ENCODE measurements around the gene EFCC1.

Gene EFCC1

GRCh38 chr3:129034642-129035041 is 33.5 kb downstream of the EFCC1 start:
- no peak for FAIRE-seq

DNA sequence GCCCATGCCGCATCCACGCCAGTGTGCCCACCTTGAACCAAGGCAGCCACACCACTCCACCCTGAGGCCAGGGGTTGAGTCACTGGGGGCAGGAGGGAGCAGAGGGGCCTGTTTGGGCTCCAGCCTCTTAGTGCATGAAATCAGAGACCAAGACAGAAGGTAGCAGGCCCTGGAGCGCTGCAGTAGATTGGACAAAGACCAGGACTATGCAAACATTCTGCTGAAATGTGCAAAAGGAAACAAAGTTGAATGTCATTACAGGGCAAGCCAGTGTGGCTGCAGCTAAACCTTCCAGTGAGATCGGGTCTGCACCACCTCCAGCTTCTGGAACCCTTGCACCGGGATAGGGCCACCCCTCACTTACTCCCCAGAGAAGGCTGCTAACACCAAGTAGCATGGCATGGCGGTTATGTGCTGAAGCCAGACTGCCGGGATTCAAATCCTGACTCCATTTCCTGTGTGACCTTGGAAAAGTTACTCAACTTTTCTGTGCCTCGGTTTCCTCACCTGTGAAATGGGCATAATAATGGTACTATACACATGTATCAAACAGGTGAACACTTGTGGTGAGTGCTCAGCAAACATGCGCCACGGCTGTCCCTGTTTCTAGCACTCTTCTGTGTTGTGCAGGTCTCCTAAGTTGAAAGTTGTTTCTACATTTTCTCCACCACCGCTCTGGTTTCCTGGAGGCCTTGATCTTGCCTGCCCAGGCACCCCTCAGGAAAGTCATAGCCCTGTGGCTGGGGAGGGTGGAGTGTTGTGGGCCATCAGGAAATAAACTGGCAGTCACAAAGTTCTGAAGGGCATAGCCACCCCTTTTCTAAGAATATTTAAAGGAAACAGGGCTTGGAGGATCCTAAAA is 34.5 kb downstream of the EFCC1 start:
- FAIRE-seq, result no peak

DNA sequence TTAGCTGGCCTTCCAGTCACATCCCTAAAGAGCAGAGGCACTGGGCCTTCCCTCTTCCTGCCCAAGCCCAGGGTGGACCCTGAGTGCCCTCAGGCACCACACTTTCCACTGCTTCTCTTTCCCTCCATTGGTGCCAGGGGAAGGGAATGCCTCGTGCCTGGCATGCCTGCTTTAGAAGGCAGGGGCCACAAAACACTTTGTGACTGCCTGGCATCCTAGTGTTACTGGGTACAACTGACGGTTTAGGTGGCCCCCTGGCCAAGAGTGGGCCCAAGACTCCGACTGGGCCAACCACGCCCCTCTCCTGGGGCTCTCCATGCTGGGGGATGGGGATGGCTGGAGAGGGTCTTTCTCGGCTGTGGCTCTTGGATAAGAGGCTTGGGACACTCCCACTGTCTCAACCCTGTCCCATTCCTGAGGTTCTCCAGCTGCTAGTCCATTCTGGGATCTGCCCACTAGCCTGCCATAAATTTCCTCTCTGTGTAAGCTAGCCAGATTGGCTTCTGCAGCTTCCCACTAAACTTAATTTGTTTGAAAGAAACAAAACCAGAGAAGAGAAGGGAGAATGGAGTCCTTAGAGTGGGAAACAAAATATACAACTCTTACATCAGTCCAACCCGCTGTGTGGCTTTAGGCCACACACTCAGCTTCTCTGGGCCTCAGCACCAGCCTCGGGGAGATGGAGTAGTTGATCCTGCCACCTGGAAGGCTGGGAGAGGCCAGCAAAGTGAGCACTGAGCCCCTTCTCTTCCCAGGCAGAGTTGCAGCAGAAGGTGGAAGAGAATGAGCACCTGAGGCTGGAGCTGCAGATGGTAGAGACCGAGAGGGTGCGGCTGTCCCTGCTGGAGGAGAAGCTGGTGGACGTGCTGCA is 35.4 kb downstream of the EFCC1 start:
- FAIRE-seq, result no peak

- no peak for FAIRE-seq
Measured at GRCh38 chr3:129037093-129037419, 36.0 kb downstream of the EFCC1 start.

- no peak for FAIRE-seq
Measured at GRCh38 chr3:129038121-129038855, 37.2 kb downstream of the EFCC1 start.

DNA sequence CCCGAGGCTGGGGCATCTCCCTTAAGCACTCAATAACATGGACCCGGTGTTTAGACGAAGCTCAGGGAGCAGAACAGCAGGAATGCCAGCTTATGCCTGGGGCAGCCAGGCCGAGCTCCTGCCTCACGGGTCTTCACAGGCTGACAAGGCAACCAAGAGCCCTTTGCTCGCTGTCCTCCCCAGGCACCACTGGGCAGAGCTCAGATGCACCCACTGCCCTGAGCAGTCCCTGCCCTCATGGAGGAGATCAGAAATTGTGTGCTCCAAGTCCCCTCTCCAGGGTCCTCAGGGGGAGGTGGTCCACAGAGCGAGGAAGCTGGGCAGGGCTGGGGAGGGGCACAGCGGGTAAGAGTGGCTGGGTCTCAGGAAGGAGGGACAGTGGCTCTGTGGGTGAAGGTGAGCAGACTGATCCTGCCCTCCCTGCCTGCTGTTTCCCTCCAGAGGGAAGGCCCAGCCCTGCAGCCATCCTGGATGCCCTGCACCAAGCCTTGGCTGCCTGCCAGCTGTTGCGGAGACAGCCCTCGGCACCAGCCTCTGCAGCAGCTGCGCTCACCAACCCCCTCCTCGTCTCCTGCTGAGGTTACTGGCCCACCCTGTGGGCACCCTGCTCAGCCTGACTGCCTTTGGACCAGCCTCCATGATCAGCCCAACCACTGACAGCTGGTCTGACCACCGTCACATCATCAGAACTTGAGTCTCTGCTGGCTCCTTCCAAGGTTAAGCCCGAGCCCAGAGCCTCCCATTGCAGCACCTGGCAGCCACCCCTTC is 38.4 kb downstream of the EFCC1 start:
- FAIRE-seq, result no peak

DNA sequence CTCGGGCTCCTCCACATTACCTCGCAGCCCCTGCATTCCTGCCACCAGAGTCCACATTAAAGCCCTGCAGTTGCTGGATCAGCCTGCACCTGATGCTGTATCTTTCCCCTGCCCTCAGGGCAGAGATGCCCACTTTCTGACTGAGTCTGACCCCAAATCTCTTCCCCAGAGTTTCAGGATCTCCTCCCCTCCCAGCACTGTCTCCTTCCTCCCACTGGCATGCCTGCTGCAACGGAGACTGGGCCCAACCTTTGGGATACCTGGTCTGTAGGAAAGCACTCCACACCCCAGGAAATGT is 38.9 kb downstream of the EFCC1 start:
- FAIRE-seq, result no peak

- no peak for FAIRE-seq
Measured at GRCh38 chr3:129040579-129041300, 39.6 kb downstream of the EFCC1 start.

- no peak for FAIRE-seq
Measured at GRCh38 chr3:129045675-129046036, 44.6 kb downstream of the EFCC1 start.

- no peak for FAIRE-seq
Measured at GRCh38 chr3:129046037-129046731, 45.1 kb downstream of the EFCC1 start.

GRCh38 chr3:129046732-129047552 is 45.8 kb downstream of the EFCC1 start:
- no peak for FAIRE-seq

- no peak for FAIRE-seq
Measured at GRCh38 chr3:129047553-129047839, 46.4 kb downstream of the EFCC1 start.

- FAIRE-seq, result no peak
Measured at GRCh38 chr3:129050556-129051295, 49.6 kb downstream of the EFCC1 start.

- no peak for FAIRE-seq
Measured at GRCh38 chr3:129051871-129052340, 50.8 kb downstream of the EFCC1 start.

- FAIRE-seq, result no peak
Measured at GRCh38 chr3:129052675-129053074, 51.6 kb downstream of the EFCC1 start.

DNA sequence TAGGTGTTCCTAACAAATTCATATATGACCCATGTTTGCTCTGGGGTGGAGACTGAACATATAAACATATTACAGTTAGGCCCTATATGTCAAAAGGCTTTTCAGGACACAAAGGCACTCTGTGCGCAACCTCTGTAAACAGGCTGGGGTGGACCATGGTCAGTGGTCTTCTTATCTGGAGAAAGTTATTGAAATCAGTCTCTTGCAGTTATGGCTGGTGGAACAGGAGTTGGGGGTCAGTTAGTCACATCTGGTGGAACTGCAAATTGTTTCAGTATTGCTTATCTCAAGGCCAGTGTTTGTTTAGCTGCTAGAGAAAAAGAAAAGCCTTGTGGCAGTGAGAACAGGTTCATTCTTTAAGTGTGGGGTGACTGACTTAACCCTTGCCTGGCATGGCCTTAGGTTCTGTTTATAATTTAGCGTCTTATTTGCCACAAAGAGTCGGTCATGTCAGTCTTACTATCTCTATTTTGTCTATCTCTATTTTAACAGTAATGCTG is 53.6 kb downstream of the EFCC1 start:
- no peak for FAIRE-seq

DNA sequence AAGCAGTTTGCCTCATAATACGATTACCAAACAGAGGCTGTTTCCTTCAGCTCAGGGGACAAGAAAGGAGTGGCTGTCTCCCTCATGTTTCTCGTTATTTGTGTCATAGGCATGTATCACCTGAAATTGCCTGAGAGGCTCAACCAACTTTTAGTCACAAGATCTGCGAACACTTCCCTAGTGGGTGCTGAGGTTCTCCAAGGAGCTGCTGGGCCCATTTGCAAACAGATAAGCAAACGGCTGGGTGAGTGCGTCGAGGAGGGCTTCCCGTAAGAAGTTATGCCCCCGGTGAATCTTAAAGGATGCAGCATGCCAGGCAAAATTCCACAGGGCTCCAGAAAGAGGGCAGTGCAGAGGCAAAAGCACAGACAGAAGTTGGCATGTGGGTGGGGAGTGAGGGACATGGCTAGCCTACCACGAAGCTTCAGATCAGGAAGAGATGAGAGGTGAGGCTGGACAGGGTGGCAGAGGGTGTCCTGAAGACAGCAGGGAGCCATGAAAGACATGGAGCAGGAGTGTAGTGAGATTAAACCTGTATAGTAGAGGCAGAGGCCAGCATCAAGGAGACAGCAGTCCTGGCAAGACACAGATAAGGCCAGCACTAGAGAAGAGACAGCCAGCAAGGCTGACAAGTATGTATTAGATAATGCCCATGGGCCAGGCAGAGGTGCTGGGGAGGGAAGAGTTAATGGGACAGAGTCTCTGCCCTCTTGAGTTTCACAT is 55.5 kb downstream of the EFCC1 start:
- FAIRE-seq, result no peak

DNA sequence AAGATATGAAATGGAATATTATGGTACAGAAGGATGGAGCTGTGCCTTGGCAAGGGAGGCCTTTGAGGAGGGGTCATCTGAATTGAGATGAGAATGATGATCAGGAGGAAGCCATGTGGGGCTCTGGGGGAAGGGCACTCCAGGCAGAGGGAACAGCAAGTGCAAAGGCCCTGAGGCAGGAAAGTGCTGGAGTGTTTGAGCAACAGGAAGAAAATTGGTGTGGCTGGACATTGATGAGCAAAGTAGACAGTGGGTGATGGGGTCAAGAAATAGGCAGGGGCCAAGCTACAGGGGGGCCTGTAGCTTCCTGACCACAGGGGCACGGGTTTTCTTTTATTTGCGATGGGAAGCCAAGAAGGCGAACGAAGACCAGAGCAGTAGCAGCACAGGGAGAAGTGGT is 56.1 kb downstream of the EFCC1 start:
- FAIRE-seq, result no peak
